NCI-H1436 treated with DMSO at 0.1 percent for 48 hours (cell line): ENCODE results near the gene SMYD4.
"Not testable (repeated sequence)": the region's sequence is repeated elsewhere in the genome, so short reads cannot be mapped to it uniquely, and the experiment has no call there.

Source experiments
- DNase-seq: peaks from one replicate; lab custom pipeline; 2025; lab: John Stamatoyannopoulos, UW

Gene SMYD4

GRCh38 chr17:1830288-1830687, 586 bp upstream of the SMYD4 start:
- no peak for DNase-seq

GRCh38 chr17:1829216-1829591, 498 bp downstream of the SMYD4 start:
- no peak for DNase-seq

GRCh38 chr17:1820528-1821252, 9.0 kb downstream of the SMYD4 start:
- no peak for DNase-seq

- no peak for DNase-seq
Observed at GRCh38 chr17:1813088-1813487, 16.6 kb downstream of the SMYD4 start.

GRCh38 chr17:1810450-1811103, 19.1 kb downstream of the SMYD4 start:
- no peak for DNase-seq

- DNase-seq: not testable (repeated sequence)
Observed at GRCh38 chr17:1809815-1810214, 19.9 kb downstream of the SMYD4 start.

- no peak for DNase-seq
Observed at GRCh38 chr17:1808644-1809043, 21.1 kb downstream of the SMYD4 start.

GRCh38 chr17:1807890-1808289, 21.8 kb downstream of the SMYD4 start:
- no peak for DNase-seq

GRCh38 chr17:1803280-1803679, 26.4 kb downstream of the SMYD4 start:
- DNase-seq: no peak

- DNase-seq: no peak
Observed at GRCh38 chr17:1802429-1802828, 27.3 kb downstream of the SMYD4 start.

- no peak for DNase-seq
Observed at GRCh38 chr17:1800712-1801111, 29.0 kb downstream of the SMYD4 start.

GRCh38 chr17:1800240-1800639, 29.5 kb downstream of the SMYD4 start:
- DNase-seq: no peak

GRCh38 chr17:1797846-1798245, 31.9 kb downstream of the SMYD4 start:
- DNase-seq: not testable (repeated sequence)

GRCh38 chr17:1797323-1797722, 32.4 kb downstream of the SMYD4 start:
- DNase-seq: no peak

- DNase-seq: no peak
Observed at GRCh38 chr17:1796800-1797199, 32.9 kb downstream of the SMYD4 start.

- no peak for DNase-seq
Observed at GRCh38 chr17:1793447-1793806, 36.3 kb downstream of the SMYD4 start.

GRCh38 chr17:1792495-1793446, 36.9 kb downstream of the SMYD4 start:
- DNase-seq: no peak

- no peak for DNase-seq
Observed at GRCh38 chr17:1789936-1790335, 39.8 kb downstream of the SMYD4 start.

GRCh38 chr17:1787301-1787902, 42.3 kb downstream of the SMYD4 start:
- DNase-seq: no peak

GRCh38 chr17:1786708-1787107, 43.0 kb downstream of the SMYD4 start:
- DNase-seq: no peak

GRCh38 chr17:1785930-1786329, 43.8 kb downstream of the SMYD4 start:
- DNase-seq: no peak
